SK-N-SH (cell line): ENCODE results near the gene SCN9A. TPM values are rescaled to one million over a fixed set of nuclear protein-coding genes. Genes with fewer than 3 reads are reported as not detected.

Experiments
- CTCF ChIA-PET: fragments of 300-600, 350-600 bp; formaldehyde crosslinking; extraction: SDS; loops from one replicate; lab custom pipeline; 2021; lab: Yijun Ruan, JAX
- POLR2A ChIA-PET: fragments of 350-600 bp; sonication (Branson Sonifier 250); formaldehyde crosslinking; extraction: SDS; loops from one replicate; lab custom pipeline; 2020; ENCODE audit warnings: antibody characterized with exemption, inconsistent platforms; lab: Yijun Ruan, JAX
- DNase-seq: peaks from one replicate; pipeline ENCODE4 v3.0.0; 2012
- H2AFZ ChIP-seq: fragments of 200-600 bp; sonication (generic); 2 replicates; pipeline ENCODE4 v1.8.1; 2016; ENCODE audit warnings: antibody characterized with exemption, mild to moderate bottlenecking, low read depth
- H3F3A ChIP-seq: fragments of 200-600 bp; sonication (generic); replicated peaks from 2 replicates; pipeline ENCODE3; 2016; ENCODE audit warnings: antibody characterized with exemption, mild to moderate bottlenecking; ENCODE audit not compliant: insufficient read depth
- H3K27ac ChIP-seq, 2 experiments: fragments of 200-500 bp in 1 of 2; fragments of 200-600 bp in 1 of 2; sonication (Bioruptor generic) in 1 of 2; sonication (generic), shearing (Covaris generic) in 1 of 2; 2 replicates each; pipeline versions ENCODE4 v1.5.1 to v1.6.1; 2014 to 2016; ENCODE audit warnings: low read depth in 2 of 2, inconsistent platforms in 1 of 2, low read length in 1 of 2, mild to moderate bottlenecking in 1 of 2, mixed read lengths in 1 of 2
- H3K27me3 ChIP-seq: fragments of 200-600 bp; sonication (generic), shearing (Covaris generic); 2 replicates; pipeline ENCODE4 v1.6.1; 2016; ENCODE audit warnings: mixed run types; ENCODE audit not compliant: insufficient read depth
- H3K36me3 ChIP-seq, 2 experiments: fragments of 200-500 bp in 1 of 2; fragments of 200-600 bp in 1 of 2; sonication (Bioruptor generic) in 1 of 2; sonication (generic) in 1 of 2; replicated peaks in 1 of 2; 2 replicates each; pipeline versions ENCODE3 to v1.5.1; 2014 to 2016; ENCODE audit warnings: low read length in 1 of 2, mild to moderate bottlenecking in 1 of 2; ENCODE audit not compliant: insufficient read depth in 2 of 2, control insufficient read depth in 1 of 2
- H3K4me1 ChIP-seq, 2 experiments: fragments of 200-500 bp in 1 of 2; fragments of 200-600 bp in 1 of 2; sonication (Bioruptor generic) in 1 of 2; sonication (generic), shearing (Covaris generic) in 1 of 2; 2 replicates each; pipeline versions ENCODE4 v1.5.1 to v1.6.1; 2014 to 2016; ENCODE audit warnings: low read depth in 1 of 2, low read length in 1 of 2, mixed run types in 1 of 2; ENCODE audit not compliant: insufficient read depth in 2 of 2, control insufficient read depth in 1 of 2
- H3K4me2 ChIP-seq: fragments of 200-600 bp; sonication (generic), shearing (Covaris generic); 2 replicates; pipeline ENCODE4 v1.6.1; 2017; ENCODE audit warnings: mixed run types
- H3K4me3 ChIP-seq, 2 experiments: fragments of 200-500 bp in 1 of 2; fragments of 200-600 bp in 1 of 2; sonication (Bioruptor generic) in 1 of 2; sonication (generic), shearing (Covaris generic) in 1 of 2; 2 replicates each; pipeline versions ENCODE4 v1.5.1 to v1.8.1; 2014 to 2016; ENCODE audit warnings: low read depth in 2 of 2, inconsistent platforms in 1 of 2, low read length in 1 of 2, mild to moderate bottlenecking in 1 of 2, mixed read lengths in 1 of 2, moderate library complexity in 1 of 2
- H3K79me2 ChIP-seq: fragments of 200-600 bp; sonication (generic); 2 replicates; pipeline ENCODE4 v1.8.1; 2017; ENCODE audit warnings: mild to moderate bottlenecking; ENCODE audit not compliant: insufficient read depth
- H3K9ac ChIP-seq: fragments of 200-600 bp; sonication (generic); 2 replicates; pipeline ENCODE4 v1.6.1; 2017; ENCODE audit warnings: mixed run types
- H3K9me2 ChIP-seq: fragments of 200-600 bp; sonication (generic); 2 replicates; pipeline ENCODE4 v1.6.1; 2017; ENCODE audit warnings: mixed run types
- H3K9me3 ChIP-seq: fragments of 200-600 bp; sonication (generic); 2 replicates; pipeline ENCODE4 v1.6.1; 2017; ENCODE audit warnings: mixed run types, mild to moderate bottlenecking, moderate library complexity
- H4K20me1 ChIP-seq: fragments of 200-600 bp; sonication (generic); 2 replicates; pipeline ENCODE4 v1.6.1; 2017; ENCODE audit warnings: mild to moderate bottlenecking, mixed run types; ENCODE audit not compliant: insufficient read depth
- EZH2phosphoT487 ChIP-seq: fragments of 200-600 bp; sonication (generic); IDR thresholded peaks from 2 replicates; pipeline ENCODE4 v1.6.1; 2017; ENCODE audit warnings: low read depth, mixed run types, mild to moderate bottlenecking, antibody characterized with exemption, moderate library complexity, borderline replicate concordance
- FOXM1 ChIP-seq: IDR thresholded peaks from 2 replicates; pipeline ENCODE4 v1.4.0; 2012; ENCODE audit warnings: low read depth, mild to moderate bottlenecking
- JUND ChIP-seq: IDR thresholded peaks from 2 replicates; pipeline ENCODE4 v1.4.0; 2012
- MXI1 ChIP-seq: IDR thresholded peaks from 2 replicates; pipeline ENCODE4 v1.6.1; 2012; ENCODE audit warnings: mild to moderate bottlenecking, low read depth, low read length, improper control_type of control experiment
- NFIC ChIP-seq: IDR thresholded peaks from 2 replicates; pipeline ENCODE4 v1.4.0; 2012; ENCODE audit warnings: borderline replicate concordance
- POLR2AphosphoS5 ChIP-seq: IDR thresholded peaks from 2 replicates; pipeline ENCODE4 v1.6.1; 2012; ENCODE audit warnings: low read depth, low read length
- RAD21 ChIP-seq: IDR thresholded peaks from 2 replicates; pipeline ENCODE4 v1.6.1; 2012; ENCODE audit warnings: mild to moderate bottlenecking, low read length
- RCOR1 ChIP-seq: fragments of 150-350 bp; IDR thresholded peaks from 2 replicates; pipeline ENCODE4 v1.6.1; 2017; ENCODE audit warnings: antibody characterized with exemption, low read length
- SIN3A ChIP-seq: IDR thresholded peaks from 2 replicates; pipeline ENCODE4 v1.6.1; 2012; ENCODE audit warnings: low read depth, mild to moderate bottlenecking, low read length, moderate library complexity, borderline replicate concordance
- TAF1 ChIP-seq: IDR thresholded peaks from 2 replicates; pipeline ENCODE4 v1.6.1; 2012; ENCODE audit warnings: low read depth, mild to moderate bottlenecking, low read length, moderate library complexity, borderline replicate concordance
- TCF12 ChIP-seq: IDR thresholded peaks from 2 replicates; pipeline ENCODE4 v1.4.0; 2012
- TEAD4 ChIP-seq: IDR thresholded peaks from 2 replicates; pipeline ENCODE4 v1.4.0; 2012; ENCODE audit warnings: mild to moderate bottlenecking, borderline replicate concordance; ENCODE audit not compliant: insufficient read depth
- YY1 ChIP-seq: IDR thresholded peaks from 2 replicates; pipeline ENCODE4 v1.4.0; 2012; ENCODE audit warnings: low read depth, mild to moderate bottlenecking
- WGBS: methylation state at CpG from one replicate; pipeline ENCODE4 v1.1.6; 2017; ENCODE audit warnings: low lambda C conversion rate; 5-methylcytosine and 5-hydroxymethylcytosine counted together
- polyA plus RNA-seq, 3 experiments: library from polyadenylated mRNA; depleted of rRNA; stranded (reverse); fragments of >200 nt; gene quantifications; 2 replicates each; pipeline ENCODE4 v1.2.3, GENCODE V29; 2012
- TF ChIP-seq, protein P1 (sequence below): fragments of 150-350 bp; IDR thresholded peaks from 2 replicates; pipeline ENCODE4 v1.6.1; 2017; ENCODE audit warnings: antibody characterized with exemption, low read length, low read depth, borderline replicate concordance
- TF ChIP-seq, protein P2 (sequence below): IDR thresholded peaks from 2 replicates; pipeline ENCODE4 v1.4.0; 2012; ENCODE audit warnings: low read depth
- TF ChIP-seq, protein P3 (sequence below): fragments of 150-350 bp; IDR thresholded peaks from 2 replicates; pipeline ENCODE4 v1.6.1; 2016; ENCODE audit warnings: mild to moderate bottlenecking, low read depth, low read length
- TF ChIP-seq, protein P4 (sequence below): IDR thresholded peaks from 2 replicates; pipeline ENCODE4 v1.4.0; 2012; ENCODE audit warnings: low read depth, borderline replicate concordance
- TF ChIP-seq, protein P5 (sequence below): IDR thresholded peaks from 2 replicates; pipeline ENCODE4; 2012

The SCN9A gene
- polyA plus RNA-seq, 1 of the 3 experiments (the other 2 are of a cell fraction) = 5.9 TPM

DNA sequence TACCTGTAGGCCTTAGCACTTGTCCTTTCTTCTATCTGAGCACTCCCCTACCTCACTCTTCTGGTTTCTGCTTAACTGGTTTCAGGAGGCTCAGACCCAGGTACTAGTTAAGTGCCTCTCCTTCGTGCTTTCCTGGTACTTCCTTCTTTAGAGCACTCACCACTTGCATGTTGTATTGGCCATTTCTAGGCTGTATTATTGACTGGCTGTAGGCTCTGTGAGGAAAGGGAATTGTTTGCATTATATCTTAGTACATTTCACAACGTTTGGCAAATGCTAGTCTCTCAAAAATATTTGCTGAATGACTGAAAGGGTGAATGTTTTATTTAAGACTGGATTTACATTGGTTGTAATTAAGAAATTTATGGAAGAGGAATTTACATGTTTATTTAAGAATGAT, 212.0 kb downstream of the SCN9A start:
- Histone ChIP-seq H3K9me2 (no peaks in the 10 kb centered on the region), H3K9me3 (no peaks in the 10 kb centered on the region), H3K9ac (no peak overlapping the region), H4K20me1 (no peaks in the 10 kb centered on the region), H3F3A (no peaks in the 10 kb centered on the region), H3K27ac (no peak overlapping the region), H2AFZ (no peak overlapping the region; the same call in 1 of the 2 replicates), H3K36me3 (no peaks in the 10 kb centered on the region), H3K79me2 (no peaks in the 10 kb centered on the region), H3K4me2 (no peak overlapping the region), H3K4me1 (no peaks in the 10 kb centered on the region; a peak in 1 of 4 replicates), H3K27me3 (no peaks in the 10 kb centered on the region), H3K4me3 (no peak overlapping the region)
- TF ChIP-seq YY1 (no peak), EZH2phosphoT487 (no peak), RCOR1 (no peak), RAD21 (no peak), POLR2AphosphoS5 (no peak), MXI1 (no peak), NFIC (no peak), JUND (no peak), TCF12 (no peak), SIN3A (no peak), FOXM1 (no peak), TEAD4 (no peak), TAF1 (no peak)
- TF ChIP-seq, protein P1, sequence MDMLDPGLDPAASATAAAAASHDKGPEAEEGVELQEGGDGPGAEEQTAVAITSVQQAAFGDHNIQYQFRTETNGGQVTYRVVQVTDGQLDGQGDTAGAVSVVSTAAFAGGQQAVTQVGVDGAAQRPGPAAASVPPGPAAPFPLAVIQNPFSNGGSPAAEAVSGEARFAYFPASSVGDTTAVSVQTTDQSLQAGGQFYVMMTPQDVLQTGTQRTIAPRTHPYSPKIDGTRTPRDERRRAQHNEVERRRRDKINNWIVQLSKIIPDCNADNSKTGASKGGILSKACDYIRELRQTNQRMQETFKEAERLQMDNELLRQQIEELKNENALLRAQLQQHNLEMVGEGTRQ = no peak
- TF ChIP-seq, protein P2, sequence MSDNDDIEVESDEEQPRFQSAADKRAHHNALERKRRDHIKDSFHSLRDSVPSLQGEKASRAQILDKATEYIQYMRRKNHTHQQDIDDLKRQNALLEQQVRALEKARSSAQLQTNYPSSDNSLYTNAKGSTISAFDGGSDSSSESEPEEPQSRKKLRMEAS = no peak
- TF ChIP-seq, protein P3, sequence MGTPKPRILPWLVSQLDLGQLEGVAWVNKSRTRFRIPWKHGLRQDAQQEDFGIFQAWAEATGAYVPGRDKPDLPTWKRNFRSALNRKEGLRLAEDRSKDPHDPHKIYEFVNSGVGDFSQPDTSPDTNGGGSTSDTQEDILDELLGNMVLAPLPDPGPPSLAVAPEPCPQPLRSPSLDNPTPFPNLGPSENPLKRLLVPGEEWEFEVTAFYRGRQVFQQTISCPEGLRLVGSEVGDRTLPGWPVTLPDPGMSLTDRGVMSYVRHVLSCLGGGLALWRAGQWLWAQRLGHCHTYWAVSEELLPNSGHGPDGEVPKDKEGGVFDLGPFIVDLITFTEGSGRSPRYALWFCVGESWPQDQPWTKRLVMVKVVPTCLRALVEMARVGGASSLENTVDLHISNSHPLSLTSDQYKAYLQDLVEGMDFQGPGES = no peak
- CTCF ChIA-PET = interaction anchor here (1.2 to 1.8 kb wide), 2 partner anchors 9 to 106 kb away, joined by 4 read pairs; no protein-coding TSS in a partner anchor
- DNase-seq = no peak
- WGBS = 26% methylated on average over 2 of the region's 2 CpGs
- POLR2A ChIA-PET = no interaction called here

DNA sequence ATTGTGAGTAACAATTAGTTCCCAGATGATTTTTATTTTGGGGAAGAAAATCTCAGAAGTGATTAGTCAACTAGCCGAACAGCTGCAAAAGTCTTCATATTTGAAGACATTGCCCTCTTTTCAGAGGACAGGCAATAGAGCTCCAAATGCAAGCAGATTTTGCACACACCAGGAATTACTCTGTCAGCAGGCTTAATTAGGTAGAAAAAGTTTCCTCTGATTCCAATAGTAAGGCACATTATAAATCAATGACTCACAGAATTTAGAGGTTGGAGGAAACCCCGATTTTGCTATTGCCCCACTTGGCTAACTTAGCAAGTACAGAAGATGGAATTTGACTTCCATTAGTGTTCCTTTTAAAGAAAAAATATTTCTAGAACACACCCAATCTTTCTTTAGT, 217.2 kb downstream of the SCN9A start:
- Histone ChIP-seq H2AFZ (no peak overlapping the region), H3F3A (no peaks in the 10 kb centered on the region), H3K4me1 (no peaks in the 10 kb centered on the region; a peak in 1 of 4 replicates), H4K20me1 (no peaks in the 10 kb centered on the region), H3K27ac (no peak overlapping the region), H3K9me2 (no peaks in the 10 kb centered on the region), H3K4me2 (no peak overlapping the region), H3K9ac (no peak overlapping the region), H3K9me3 (no peaks in the 10 kb centered on the region), H3K36me3 (no peaks in the 10 kb centered on the region), H3K79me2 (no peaks in the 10 kb centered on the region), H3K4me3 (no peak overlapping the region), H3K27me3 (no peaks in the 10 kb centered on the region)
- 76% methylated on average over 2 of the region's 2 CpGs for WGBS
- TF ChIP-seq, protein P4, sequence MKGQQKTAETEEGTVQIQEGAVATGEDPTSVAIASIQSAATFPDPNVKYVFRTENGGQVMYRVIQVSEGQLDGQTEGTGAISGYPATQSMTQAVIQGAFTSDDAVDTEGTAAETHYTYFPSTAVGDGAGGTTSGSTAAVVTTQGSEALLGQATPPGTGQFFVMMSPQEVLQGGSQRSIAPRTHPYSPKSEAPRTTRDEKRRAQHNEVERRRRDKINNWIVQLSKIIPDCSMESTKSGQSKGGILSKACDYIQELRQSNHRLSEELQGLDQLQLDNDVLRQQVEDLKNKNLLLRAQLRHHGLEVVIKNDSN = no peak
- TF ChIP-seq POLR2AphosphoS5 (no peak), RCOR1 (no peak), TEAD4 (no peak)
- TF ChIP-seq, protein P5, sequence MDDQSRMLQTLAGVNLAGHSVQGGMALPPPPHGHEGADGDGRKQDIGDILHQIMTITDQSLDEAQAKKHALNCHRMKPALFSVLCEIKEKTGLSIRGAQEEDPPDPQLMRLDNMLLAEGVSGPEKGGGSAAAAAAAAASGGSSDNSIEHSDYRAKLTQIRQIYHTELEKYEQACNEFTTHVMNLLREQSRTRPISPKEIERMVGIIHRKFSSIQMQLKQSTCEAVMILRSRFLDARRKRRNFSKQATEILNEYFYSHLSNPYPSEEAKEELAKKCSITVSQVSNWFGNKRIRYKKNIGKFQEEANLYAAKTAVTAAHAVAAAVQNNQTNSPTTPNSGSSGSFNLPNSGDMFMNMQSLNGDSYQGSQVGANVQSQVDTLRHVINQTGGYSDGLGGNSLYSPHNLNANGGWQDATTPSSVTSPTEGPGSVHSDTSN = no peak
- no peak for DNase-seq
- POLR2A ChIA-PET = no interaction called here
- CTCF ChIA-PET = interaction anchor here (1.1 kb wide), 1 partner anchor 31 kb away, joined by 3 read pairs; the partner anchor contains the start of gene SCN1A
